Measurements from ENCODE around the gene PCDHA5.
"Not testable (repeated sequence)": the region's sequence is repeated elsewhere in the genome, so short reads cannot be mapped to it uniquely, and the experiment has no call there.

PCDHA5 gene

GRCh38 chr5:140821375-140822280, at the start of gene PCDHA5:
TSS of gene PCDHA5 (plus strand) at chr5:140821613.
- DNase-seq = no peak

GRCh38 chr5:140780512-140780911, 40.9 kb upstream of the PCDHA5 start:
- DNase-seq = no peak

GRCh38 chr5:140785905-140786686, 35.3 kb upstream of the PCDHA5 start, which contains the start of gene PCDHA1:
TSS of gene PCDHA1 (plus strand) at chr5:140786140.
- no peak for DNase-seq

GRCh38 chr5:140787422-140787821, 34.0 kb upstream of the PCDHA5 start:
- not testable (repeated sequence) for DNase-seq

GRCh38 chr5:140787849-140788504, 33.4 kb upstream of the PCDHA5 start:
- not testable (repeated sequence) for DNase-seq

- no peak for DNase-seq
These were observed 30.3 kb upstream of the PCDHA5 start for GRCh38 chr5:140791089-140791488.

GRCh38 chr5:140794595-140795258, 26.7 kb upstream of the PCDHA5 start, which contains the start of gene PCDHA2:
TSS of gene PCDHA2 (plus strand) at chr5:140794852.
- DNase-seq = no peak

- no peak for DNase-seq
These were observed 26.2 kb upstream of the PCDHA5 start for GRCh38 chr5:140795259-140795641.

- not testable (repeated sequence) for DNase-seq
These were observed 25.2 kb upstream of the PCDHA5 start for GRCh38 chr5:140796072-140796717.

GRCh38 chr5:140796718-140797095, 24.7 kb upstream of the PCDHA5 start:
- DNase-seq = no peak

- no peak for DNase-seq
These were observed 20.5 kb upstream of the PCDHA5 start, which contains the start of gene PCDHA3 for GRCh38 chr5:140800816-140801493. TSS of gene PCDHA3 (plus strand) at chr5:140801057.

- no peak for DNase-seq
These were observed 19.9 kb upstream of the PCDHA5 start for GRCh38 chr5:140801494-140801841.

- not testable (repeated sequence) for DNase-seq
These were observed 19.0 kb upstream of the PCDHA5 start for GRCh38 chr5:140802381-140802780.

GRCh38 chr5:140802781-140803271, 18.6 kb upstream of the PCDHA5 start:
- DNase-seq = no peak

GRCh38 chr5:140806834-140807775, 14.3 kb upstream of the PCDHA5 start, which contains the start of gene PCDHA4:
TSS of gene PCDHA4 (plus strand) at chr5:140807068.
- DNase-seq = no peak

GRCh38 chr5:140808241-140808888, 13.0 kb upstream of the PCDHA5 start:
- DNase-seq = not testable (repeated sequence)

- DNase-seq = no peak
These were observed 12.5 kb upstream of the PCDHA5 start for GRCh38 chr5:140808889-140809291.

- no peak for DNase-seq
These were observed 842 bp downstream of the PCDHA5 start for GRCh38 chr5:140822281-140822629.

- DNase-seq = not testable (repeated sequence)
These were observed 1.6 kb downstream of the PCDHA5 start for GRCh38 chr5:140822969-140823368.

All from CD4-positive, alpha-beta T cell treated with Interleukin-17A for 4 hours (primary cell).